ENCODE measurements around the gene OPCML.

OPCML gene

DNA sequence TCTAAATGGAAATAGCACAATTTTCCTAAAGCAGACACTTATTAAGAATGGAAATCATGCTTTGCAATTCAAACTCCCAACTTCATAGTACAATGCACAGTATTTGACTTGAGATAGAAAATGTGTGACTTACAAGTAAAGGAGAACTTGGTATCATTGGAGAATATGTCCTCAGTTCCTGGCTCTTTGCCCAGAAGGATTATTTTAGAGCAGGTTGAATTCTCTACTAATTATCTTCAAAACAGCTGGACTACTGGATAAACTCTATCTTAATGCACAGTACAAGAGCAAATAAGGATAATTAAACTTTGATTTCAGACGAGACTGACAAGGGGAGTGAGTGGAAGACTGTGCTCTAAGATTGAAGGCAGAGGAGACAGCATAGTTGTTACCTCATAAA, 839.4 kb downstream of the OPCML start:
- no peaks in the 10 kb centered on the region; the same call in 1 of the 2 replicates for H3K9me3 ChIP-seq (ENCODE audit: insufficient read depth, low read depth, low read length)
- H3K27me3 ChIP-seq (ENCODE audit: insufficient read depth, low read length, poor library complexity, severe bottlenecking) = no peaks in the 10 kb centered on the region
- TF ChIP-seq EZH2phosphoT487 (IDR thresholded peaks at IDR 0.05; ENCODE audit: borderline replicate concordance) = no peak
- TF ChIP-seq, protein P1, sequence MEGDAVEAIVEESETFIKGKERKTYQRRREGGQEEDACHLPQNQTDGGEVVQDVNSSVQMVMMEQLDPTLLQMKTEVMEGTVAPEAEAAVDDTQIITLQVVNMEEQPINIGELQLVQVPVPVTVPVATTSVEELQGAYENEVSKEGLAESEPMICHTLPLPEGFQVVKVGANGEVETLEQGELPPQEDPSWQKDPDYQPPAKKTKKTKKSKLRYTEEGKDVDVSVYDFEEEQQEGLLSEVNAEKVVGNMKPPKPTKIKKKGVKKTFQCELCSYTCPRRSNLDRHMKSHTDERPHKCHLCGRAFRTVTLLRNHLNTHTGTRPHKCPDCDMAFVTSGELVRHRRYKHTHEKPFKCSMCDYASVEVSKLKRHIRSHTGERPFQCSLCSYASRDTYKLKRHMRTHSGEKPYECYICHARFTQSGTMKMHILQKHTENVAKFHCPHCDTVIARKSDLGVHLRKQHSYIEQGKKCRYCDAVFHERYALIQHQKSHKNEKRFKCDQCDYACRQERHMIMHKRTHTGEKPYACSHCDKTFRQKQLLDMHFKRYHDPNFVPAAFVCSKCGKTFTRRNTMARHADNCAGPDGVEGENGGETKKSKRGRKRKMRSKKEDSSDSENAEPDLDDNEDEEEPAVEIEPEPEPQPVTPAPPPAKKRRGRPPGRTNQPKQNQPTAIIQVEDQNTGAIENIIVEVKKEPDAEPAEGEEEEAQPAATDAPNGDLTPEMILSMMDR (conservative IDR thresholded peaks at IDR 0.05; ENCODE audit: low read length) = no peak
- no peaks in the 10 kb centered on the region for H3K9me2 ChIP-seq (replicated peaks; ENCODE audit: low read depth, low read length)
- no peak overlapping the region for H3K9ac ChIP-seq (ENCODE audit: low read depth, low read length, poor library complexity, severe bottlenecking)
- no peaks in the 10 kb centered on the region for H3F3A ChIP-seq (ENCODE audit: low read depth)
- no peaks in the 10 kb centered on the region for H3K79me2 ChIP-seq (ENCODE audit: insufficient read depth, low read length)
- no peak overlapping the region for H2AFZ ChIP-seq (ENCODE audit: low read length)
- H3K4me3 ChIP-seq (ENCODE audit: low read length, poor library complexity, severe bottlenecking) = no peak overlapping the region
- no peaks in the 10 kb centered on the region for H3K4me1 ChIP-seq (ENCODE audit: insufficient read depth, low read length, poor library complexity, severe bottlenecking)
- no peak overlapping the region for H3K4me2 ChIP-seq (ENCODE audit: low read depth, low read length, poor library complexity, severe bottlenecking)
- no peaks in the 10 kb centered on the region for H4K20me1 ChIP-seq (ENCODE audit: insufficient read depth, low read length, poor library complexity, severe bottlenecking)
- H3K36me3 ChIP-seq (ENCODE audit: insufficient read depth, low read length) = no peaks in the 10 kb centered on the region

DNA sequence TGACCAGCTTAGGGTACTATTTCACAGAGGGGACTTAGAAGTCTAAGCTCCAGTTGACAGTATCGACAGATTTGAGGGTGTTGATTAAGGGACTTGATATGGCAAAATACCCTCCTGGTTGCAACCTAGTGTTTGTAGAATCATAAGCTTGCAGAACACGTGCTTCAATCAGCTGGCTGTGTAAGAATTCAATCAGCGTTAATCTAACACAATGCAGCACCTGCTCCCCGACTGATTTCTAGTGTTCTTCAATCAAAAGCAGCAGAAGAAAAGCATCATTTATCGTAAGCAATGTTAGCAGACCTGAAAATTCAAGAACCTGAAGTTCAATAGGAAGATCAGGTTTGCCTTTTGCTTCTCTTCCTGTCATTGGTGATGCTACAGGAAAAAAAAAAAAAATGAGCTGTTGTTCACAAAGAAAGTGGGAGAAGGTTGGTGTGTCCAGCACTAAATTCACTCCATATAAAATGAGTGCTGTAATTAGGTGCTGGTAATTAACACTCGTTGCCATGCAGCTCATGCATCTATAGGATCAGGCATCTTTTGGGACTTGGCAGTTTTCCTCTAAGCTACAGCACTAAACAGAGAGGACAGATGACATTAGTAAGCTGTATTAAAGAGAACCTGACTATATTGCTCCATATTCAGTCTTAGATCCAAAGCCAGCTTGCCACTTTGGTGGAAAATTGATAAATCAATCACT, 840.3 kb downstream of the OPCML start:
- no peaks in the 10 kb centered on the region; the same call in 1 of the 2 replicates for H3K9me3 ChIP-seq (ENCODE audit: insufficient read depth, low read depth, low read length)
- H4K20me1 ChIP-seq (ENCODE audit: insufficient read depth, low read length, poor library complexity, severe bottlenecking) = no peaks in the 10 kb centered on the region
- H3K4me3 ChIP-seq (ENCODE audit: low read length, poor library complexity, severe bottlenecking) = no peak overlapping the region
- H3K4me2 ChIP-seq (ENCODE audit: low read depth, low read length, poor library complexity, severe bottlenecking) = no peak overlapping the region
- H3K9me2 ChIP-seq (replicated peaks; ENCODE audit: low read depth, low read length) = no peaks in the 10 kb centered on the region
- no peaks in the 10 kb centered on the region for H3F3A ChIP-seq (ENCODE audit: low read depth)
- H3K9ac ChIP-seq (ENCODE audit: low read depth, low read length, poor library complexity, severe bottlenecking) = no peak overlapping the region
- no peaks in the 10 kb centered on the region for H3K4me1 ChIP-seq (ENCODE audit: insufficient read depth, low read length, poor library complexity, severe bottlenecking)
- no peak overlapping the region for H2AFZ ChIP-seq (ENCODE audit: low read length)
- H3K36me3 ChIP-seq (ENCODE audit: insufficient read depth, low read length) = no peaks in the 10 kb centered on the region
- no peaks in the 10 kb centered on the region for H3K27me3 ChIP-seq (ENCODE audit: insufficient read depth, low read length, poor library complexity, severe bottlenecking)
- H3K79me2 ChIP-seq (ENCODE audit: insufficient read depth, low read length) = no peaks in the 10 kb centered on the region
- TF ChIP-seq EZH2phosphoT487 (IDR thresholded peaks at IDR 0.05; ENCODE audit: borderline replicate concordance) = no peak
- TF ChIP-seq, protein P1 (conservative IDR thresholded peaks at IDR 0.05; ENCODE audit: low read length) = no peak

DNA sequence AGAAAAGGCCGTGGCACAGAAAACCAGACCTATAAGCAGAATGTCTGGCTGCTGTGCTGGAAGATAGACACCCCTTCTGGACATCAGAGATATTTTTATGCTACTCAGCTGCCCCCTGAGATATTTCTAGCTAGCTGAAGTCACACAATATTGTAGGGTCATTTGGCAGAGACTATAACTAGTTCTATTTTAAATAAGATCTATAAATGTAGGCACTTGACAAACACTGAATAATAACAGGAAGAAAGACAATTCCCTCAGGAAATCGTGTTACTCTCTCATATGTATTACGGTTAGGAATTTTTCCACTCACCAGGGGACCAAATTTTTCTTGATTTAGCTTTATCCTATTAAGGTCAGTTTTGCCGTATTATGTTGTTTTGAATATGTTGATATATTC, 845.4 kb downstream of the OPCML start:
- Histone ChIP-seq H3F3A (ENCODE audit: low read depth) (no peaks in the 10 kb centered on the region), H3K9ac (ENCODE audit: low read depth, low read length, poor library complexity, severe bottlenecking) (no peak overlapping the region), H3K4me1 (ENCODE audit: insufficient read depth, low read length, poor library complexity, severe bottlenecking) (no peaks in the 10 kb centered on the region), H3K36me3 (ENCODE audit: insufficient read depth, low read length) (no peaks in the 10 kb centered on the region), H3K79me2 (ENCODE audit: insufficient read depth, low read length) (no peaks in the 10 kb centered on the region), H2AFZ (ENCODE audit: low read length) (no peak overlapping the region), H3K27me3 (ENCODE audit: insufficient read depth, low read length, poor library complexity, severe bottlenecking) (no peaks in the 10 kb centered on the region), H3K4me2 (ENCODE audit: low read depth, low read length, poor library complexity, severe bottlenecking) (no peak overlapping the region), H3K9me3 (ENCODE audit: insufficient read depth, low read depth, low read length) (no peaks in the 10 kb centered on the region), H4K20me1 (ENCODE audit: insufficient read depth, low read length, poor library complexity, severe bottlenecking) (no peaks in the 10 kb centered on the region), H3K4me3 (ENCODE audit: low read length, poor library complexity, severe bottlenecking) (no peak overlapping the region), H3K9me2 (replicated peaks; ENCODE audit: low read depth, low read length) (no peaks in the 10 kb centered on the region)
- TF ChIP-seq, protein P1 (conservative IDR thresholded peaks at IDR 0.05; ENCODE audit: low read length) = no peak
- no peak for TF ChIP-seq EZH2phosphoT487 (IDR thresholded peaks at IDR 0.05; ENCODE audit: borderline replicate concordance)
